Right lobe of liver (tissue), 4 donors: Measurements from ENCODE around the gene PTPRD.

Source experiments
- CTCF ChIP-seq, 4 donors: fragments of 200-600 bp in 3 of 4; fragments of 450-650 bp in 1 of 4; IDR thresholded peaks; one replicate each; pipeline versions ENCODE4 v1.5.1 to v1.8.0; 2016 to 2022; ENCODE audit warnings: antibody characterized with exemption in 4 of 4, mild to moderate bottlenecking in 2 of 4
- POLR2A ChIP-seq: fragments of 450-650 bp; IDR thresholded peaks from one replicate; pipeline ENCODE4 v1.6.1; 2017; ENCODE audit warnings: antibody characterized with exemption, mild to moderate bottlenecking
- donor health status: DM: no; HTN: no; CAD: no.
- donor health status: DM: no; HTN: no; CAD: no.
- donor health status: DM: no; HTN: yes; CAD: no.

GRCh38 chr9:8412327-8412726 lies 2200.5 kb downstream of the PTPRD start:
- no peak for TF ChIP-seq CTCF (IDR thresholded peaks at IDR 0.05)
- no peak for TF ChIP-seq POLR2A
